Inflammatory macrophage (primary cell): Measurements from ENCODE around the gene CCDC28B.

ENCODE experiments used
- DNase-seq, 2 donors: peaks; one replicate each; pipeline ENCODE4 v3.0.0-alpha.2; 2020 to 2022

CCDC28B gene

DNA sequence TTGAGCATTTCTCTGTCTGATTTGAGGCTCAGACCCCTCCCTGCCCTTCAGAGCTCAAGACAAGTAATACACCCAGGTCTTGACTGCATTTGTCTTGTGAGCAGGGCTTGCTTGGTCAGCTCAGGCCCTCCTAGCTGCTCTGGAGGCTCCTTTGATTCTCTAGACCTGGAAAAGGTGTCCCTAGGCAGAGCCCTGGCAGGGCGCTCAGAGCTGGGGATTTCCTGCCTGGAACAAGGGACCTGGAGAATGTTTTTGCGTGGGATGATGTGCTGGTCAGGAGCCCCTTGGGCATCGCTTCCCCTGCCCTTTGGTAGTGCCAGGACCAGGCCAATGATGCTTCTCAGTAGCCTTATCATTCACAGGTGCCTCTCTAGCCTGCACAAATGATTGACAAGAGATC is 4.9 kb upstream of the CCDC28B start:
- no peak for DNase-seq

DNA sequence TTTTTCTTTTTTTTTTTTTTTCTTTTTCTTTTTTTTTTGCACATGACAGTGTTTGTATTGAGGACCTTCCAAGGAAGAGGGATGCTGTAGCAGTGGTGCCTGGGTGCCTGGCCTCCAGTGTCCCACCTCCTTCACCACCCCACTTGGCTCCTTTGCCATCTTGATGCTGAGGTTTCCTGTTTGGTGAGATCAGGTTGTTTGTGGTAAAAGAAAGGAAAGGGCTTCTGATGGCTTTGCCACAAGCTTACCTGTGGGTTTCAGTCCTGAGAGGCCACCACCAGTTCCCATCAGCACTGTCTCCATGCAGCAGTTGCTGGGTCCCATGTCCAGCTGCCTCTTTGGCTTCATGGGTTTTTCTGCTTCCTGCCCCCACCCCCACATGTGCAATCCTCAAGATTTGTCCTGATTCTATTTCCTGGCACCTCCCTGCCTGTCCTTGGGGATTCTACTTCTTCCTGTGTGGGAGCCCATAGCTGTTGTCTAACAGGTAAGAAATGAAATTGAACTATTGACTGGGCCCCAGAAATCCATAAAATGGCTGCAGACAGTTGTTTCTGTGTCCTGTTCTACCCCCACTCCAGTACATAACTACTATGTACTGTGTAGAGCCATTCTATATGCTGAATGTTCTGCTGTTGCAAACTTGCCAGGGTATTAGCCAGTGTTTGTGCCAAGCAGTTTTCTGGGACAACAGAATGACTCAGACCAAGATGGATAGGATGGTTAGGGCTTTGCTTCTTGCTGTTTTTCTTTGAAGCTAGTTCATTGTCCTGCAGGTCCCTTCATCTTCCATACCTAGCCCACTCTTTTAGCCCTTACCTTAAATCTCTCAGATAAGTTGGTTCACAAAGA is 4.2 kb upstream of the CCDC28B start:
- no peak for DNase-seq

GRCh38 chr1:32197074-32197473 is 3.3 kb upstream of the CCDC28B start:
- no peak for DNase-seq

- DNase-seq = no peak
These were observed 2.6 kb upstream of the CCDC28B start for GRCh38 chr1:32197837-32198236.

DNA sequence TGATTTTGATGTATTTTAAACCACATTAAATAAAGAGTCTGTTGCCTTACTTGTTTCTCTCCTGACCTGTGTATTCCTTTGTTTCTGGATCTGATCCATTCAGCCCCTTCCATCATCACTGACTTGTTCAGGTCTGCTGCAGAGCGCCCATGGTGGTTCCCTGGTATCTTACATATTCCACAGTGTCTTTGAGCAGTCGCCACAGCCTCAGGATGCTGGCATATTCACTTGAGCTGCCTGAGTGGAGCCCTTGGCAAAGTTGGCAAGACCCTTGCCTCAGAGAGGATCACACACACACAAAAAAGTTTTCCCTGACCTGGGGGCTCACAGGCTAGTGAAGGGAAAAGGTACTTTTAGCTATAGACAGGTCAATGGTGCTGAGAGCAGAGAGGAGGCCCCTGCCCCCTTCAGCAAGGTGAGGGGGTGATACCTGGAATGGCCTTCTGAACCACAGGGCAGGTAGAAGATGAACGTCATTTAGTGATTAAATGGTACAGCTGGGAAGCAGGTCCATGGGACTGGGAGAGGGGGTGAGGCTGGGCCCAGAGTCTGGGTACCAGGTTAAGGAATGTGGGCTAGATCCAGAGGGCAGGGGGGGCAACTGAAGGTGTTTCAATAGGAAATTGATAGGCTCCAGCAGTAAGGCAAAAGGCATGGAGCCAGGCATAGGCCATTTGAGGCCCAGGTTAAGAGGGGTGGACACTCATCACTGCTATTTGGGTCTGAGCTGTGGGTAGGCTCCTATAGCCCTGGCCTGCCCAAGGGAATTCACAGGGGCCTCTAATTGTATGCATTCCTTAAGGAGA is 2.0 kb upstream of the CCDC28B start:
- DNase-seq = no peak

DNA sequence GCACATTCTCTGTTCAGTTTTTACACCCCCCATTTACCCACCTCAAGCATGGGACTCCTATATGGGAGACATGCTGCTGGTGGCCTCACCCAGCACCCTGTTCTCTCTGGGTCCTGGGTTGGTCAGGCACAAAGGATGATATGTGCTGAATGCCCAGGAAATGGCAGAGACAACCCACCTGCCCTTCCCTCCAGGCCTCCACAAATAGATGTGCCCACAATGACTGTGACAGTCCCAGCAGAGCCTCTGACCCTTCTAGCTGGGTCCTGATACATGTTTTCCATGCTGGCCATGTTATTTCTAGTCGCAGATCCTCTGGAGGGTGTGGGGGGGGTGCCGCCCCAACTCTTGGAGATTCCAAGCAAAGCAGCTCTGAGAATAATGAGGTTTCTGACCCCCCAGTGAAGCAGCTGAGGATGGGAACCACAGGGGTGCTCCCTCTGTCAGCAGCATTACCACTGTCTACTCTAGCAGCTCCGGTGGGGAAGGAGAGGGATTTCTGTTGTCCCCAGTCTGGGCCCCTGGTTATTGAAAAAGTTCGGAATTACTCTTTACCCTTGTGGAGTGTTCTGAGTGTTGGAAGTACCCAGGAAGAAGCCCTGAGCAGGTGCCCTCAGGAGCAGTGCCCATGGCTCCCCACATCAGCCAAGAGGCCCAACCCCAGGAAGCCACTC is 1.2 kb upstream of the CCDC28B start:
- DNase-seq = no peak

DNA sequence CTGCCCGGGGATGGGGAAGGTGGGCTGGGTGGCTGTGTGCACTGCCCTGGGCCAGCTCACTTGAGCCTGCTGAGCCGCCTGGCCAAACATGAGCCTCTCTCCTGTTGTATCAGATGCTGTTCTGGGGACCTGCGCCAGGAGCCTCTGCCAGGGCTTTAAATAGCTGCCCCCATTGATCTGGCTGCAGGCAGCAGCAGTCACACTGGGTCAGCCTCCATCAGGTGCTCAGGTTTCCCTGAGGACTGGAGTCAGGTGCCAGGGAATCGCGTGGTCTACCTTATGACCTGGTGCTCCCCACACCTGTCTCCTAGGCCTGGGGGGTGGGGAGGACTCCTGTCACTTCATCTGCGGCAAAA is 700 bp upstream of the CCDC28B start:
- DNase-seq = no peak

- DNase-seq = peak in 1 of 2 donors; percentile 14
These were observed 838 bp downstream of the CCDC28B start for GRCh38 chr1:32201011-32201855.

DNA sequence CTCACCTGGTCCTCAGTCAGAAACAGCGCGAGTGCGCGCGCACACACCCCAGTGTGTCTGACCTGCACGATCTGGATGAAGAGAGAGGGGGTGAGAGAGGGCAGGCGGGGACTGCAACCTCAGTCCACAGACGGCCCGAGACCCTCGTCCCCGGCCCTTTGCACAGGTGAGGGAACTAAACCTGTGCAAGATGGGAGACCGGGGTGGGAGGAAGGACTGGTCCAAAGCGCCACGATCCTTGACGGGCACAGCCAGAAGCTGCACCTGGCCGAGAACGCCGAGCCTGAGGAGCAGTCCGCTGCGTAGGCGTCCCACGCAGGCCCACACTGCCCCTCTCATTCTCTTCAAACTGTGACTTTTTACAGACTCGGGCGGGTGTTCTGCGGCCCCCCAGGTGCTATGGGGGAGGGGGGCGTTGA is 4.6 kb downstream of the CCDC28B start:
- no peak for DNase-seq

DNA sequence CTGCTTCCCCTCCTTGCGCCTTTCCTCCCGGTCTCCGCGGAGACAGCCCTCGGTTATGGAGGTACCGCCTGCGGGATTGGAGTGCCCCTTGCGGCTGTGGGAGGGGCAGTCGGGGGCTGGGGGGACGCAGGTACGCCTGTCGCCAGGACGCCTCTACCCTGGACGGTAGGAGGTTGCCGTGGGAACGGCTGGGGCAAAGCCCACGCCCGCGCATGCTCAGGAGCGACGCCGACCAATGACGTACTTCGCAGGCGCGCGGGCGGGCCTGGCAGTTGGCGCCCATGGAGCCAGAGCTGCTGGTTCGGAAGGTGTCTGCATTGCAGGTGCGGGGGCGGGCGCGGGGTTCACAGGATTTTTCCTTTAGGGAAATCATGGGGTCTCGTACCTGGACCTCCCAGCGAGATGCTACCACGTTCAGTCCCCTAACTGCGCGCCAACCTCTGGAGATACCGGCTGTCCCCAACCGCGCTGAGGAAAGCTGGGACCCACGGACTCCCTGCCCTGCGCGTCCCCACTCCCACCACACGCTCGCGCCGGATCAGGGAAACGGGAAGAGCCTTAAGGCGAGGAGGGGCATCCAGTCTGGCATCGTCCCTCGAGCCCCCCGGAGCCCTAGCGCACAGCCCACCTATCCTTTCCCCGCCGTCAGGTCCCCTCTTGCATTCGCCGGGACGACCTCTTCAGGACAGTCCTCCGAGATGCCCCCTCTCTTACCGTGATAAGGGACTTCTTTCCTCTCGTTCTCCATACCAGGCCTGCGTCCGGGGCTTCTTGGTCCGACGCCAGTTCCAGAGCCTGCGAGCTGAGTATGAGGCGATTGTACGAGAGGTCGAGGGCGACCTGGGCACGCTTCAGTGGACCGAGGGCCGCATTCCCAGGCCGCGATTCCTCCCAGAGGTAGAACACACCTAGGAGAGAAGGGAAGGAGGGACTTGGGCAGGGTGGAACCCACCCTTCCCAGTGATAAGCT is 5.3 kb downstream of the CCDC28B start, which contains the start of gene IQCC:
Gene IQCC (plus strand): TSS at position 271 of the 970 bp plus-strand sequence. CDS start 11 bp downstream, at position 282.
- peak; percentile 72 to 83 for DNase-seq

GRCh38 chr1:32208469-32208868 is 8.1 kb downstream of the CCDC28B start:
- DNase-seq = no peak

DNA sequence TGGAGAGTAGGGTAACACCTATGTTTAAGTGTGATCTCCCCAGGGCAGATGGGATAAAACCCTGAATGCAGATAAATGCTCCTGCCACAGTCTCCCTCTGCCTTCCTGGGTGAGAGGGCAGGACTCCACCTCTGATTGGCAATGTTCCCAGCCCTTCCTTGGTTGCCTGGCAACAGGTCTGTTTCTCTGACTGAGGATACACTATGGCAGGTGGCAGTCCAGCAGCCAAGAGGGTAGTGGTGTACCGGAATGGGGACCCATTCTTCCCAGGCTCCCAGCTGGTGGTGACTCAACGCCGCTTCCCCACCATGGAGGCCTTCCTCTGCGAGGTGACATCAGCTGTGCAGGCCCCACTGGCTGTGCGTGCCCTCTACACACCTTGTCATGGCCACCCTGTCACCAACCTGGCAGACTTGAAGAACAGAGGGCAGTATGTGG is 8.5 kb downstream of the CCDC28B start, which contains the start of gene DCDC2B:
Gene DCDC2B (plus strand): TSS at position 199 of the 438 bp plus-strand sequence. CDS start 5 bp downstream, at position 204.
- no peak for DNase-seq

GRCh38 chr1:32215629-32216480 is 15.5 kb downstream of the CCDC28B start:
- peak; percentile 50 to 55 for DNase-seq

DNA sequence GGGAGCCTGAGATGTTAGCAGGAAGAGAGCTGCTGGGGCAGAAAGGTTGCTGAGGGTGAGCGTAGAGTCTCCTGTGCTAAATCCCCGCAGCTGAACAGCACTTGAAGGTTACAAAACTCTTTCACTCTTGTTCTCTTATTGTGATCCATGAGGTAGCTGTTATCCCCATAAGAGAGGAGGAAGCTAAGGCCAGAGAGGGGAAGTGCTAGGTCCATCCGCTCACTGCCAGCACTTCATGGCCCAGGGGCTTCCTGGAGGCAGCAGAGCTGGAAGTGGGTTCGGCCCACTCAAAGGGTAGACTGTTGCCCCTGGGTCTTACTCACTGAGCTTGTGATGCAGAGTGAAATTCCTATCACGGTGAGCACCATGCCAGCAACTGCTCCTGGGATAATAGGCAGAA is 16.2 kb downstream of the CCDC28B start:
- peak; percentile 54 to 59 for DNase-seq

GRCh38 chr1:32219022-32219421 is 18.6 kb downstream of the CCDC28B start:
- no peak for DNase-seq

DNA sequence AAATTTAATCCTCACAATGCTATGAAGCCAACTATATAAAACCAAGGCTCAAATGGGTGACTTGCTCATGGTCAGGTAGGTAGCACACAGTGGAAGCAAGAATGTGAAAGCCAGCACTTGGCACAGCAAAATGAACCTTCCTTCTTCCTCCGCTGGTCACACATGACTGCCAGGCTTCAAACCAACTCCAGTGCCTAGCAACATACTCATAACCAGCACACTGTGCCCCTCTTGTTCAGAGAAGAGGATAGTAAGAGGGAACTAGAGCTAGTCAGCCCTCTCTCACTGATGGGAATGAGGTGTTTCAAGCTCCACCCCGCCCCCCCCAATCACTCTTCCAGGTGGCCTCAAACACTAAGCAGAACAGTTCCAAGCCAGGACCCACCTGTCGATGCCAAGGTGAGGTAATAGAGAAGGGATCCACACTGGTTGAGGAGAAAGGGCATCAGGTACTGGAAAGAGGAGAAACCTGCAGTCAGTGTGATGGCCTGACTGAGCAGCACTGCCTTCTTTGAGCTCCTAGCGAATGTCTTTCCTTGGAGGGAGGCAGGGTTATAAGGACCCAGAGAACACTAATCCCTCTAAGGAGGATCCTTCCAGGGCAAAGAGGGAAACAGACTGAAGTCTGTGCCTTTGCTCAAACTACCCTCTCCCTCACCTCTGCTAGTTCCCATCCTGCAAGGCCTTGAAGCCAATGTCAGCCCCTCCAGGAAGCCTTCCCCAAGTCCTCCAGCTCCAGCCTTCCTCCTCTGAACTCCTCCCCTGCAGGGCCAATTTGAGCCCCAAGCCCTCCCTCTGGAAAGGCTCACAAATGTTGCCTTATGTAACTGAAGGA is 20.6 kb downstream of the CCDC28B start:
- no peak for DNase-seq

DNA sequence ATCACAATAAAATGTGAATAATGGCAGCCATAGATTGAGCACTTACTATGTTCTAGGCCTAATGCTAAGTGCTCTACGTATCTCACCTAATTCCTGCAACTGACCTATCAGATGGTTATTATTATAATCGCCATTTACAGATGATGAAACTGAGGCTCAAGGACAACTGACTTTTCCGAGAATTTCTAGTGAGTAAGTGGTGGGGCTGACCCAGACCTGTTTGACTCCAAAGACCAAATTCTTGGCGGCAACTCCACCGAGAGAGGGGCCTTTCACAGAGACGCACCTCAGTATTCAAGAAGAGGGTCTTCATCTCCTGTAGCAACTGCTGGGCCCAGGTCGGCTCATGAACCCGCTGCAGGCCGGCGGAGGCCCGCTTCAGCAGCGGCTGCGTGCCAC is 21.2 kb downstream of the CCDC28B start:
- no peak for DNase-seq

GRCh38 chr1:32221980-32222755 is 21.8 kb downstream of the CCDC28B start, which contains the start of the genes EIF3I and TMEM234:
Gene EIF3I (plus strand): TSS chr1:32222407. CDS start chr1:32222442, 35 bp downstream.
Gene TMEM234 (minus strand): TSS chr1:32222353. CDS start chr1:32222322, 31 bp downstream.
- DNase-seq = peak; percentile 92 to 93
